GM12864 (cell line): Measurements from ENCODE around the gene ADH4.
"Not testable (repeated sequence)": the region's sequence is repeated elsewhere in the genome, so short reads cannot be mapped to it uniquely, and the experiment has no call there.

Experiments
- DNase-seq: peaks from one replicate; pipeline ENCODE4 v3.0.0-alpha.2; 2011; ENCODE audit warnings: low read depth
- H3K4me3 ChIP-seq: 2 replicates; pipeline ENCODE4 v1.5.1; 2011; ENCODE audit warnings: mild to moderate bottlenecking, low read depth, low read length, control low read depth
- CTCF ChIP-seq: IDR thresholded peaks from 2 replicates; pipeline ENCODE4 v1.5.1; 2011; ENCODE audit warnings: low read depth, mild to moderate bottlenecking, moderate library complexity, low read length, control low read depth, inconsistent platforms; ENCODE audit errors: missing control alignments

ADH4 gene

GRCh38 chr4:99082192-99082591 is 61.9 kb downstream of the ADH4 start:
- TF ChIP-seq CTCF = no peak
- DNase-seq = no peak
- no peak overlapping the region for H3K4me3 ChIP-seq

- not testable (repeated sequence) for H3K4me3 ChIP-seq, DNase-seq
Observed at GRCh38 chr4:99080869-99081268, 63.2 kb downstream of the ADH4 start.

- no peak for TF ChIP-seq CTCF
- DNase-seq = no peak
- no peak overlapping the region for H3K4me3 ChIP-seq
Observed at GRCh38 chr4:99079625-99080295, 64.3 kb downstream of the ADH4 start.

GRCh38 chr4:99078931-99079624 is 65.0 kb downstream of the ADH4 start:
- no peak overlapping the region for H3K4me3 ChIP-seq
- TF ChIP-seq CTCF = no peak
- DNase-seq = no peak

- no peak for TF ChIP-seq CTCF
- no peak for DNase-seq
- no peak overlapping the region for H3K4me3 ChIP-seq
Observed at GRCh38 chr4:99078336-99078735, 65.8 kb downstream of the ADH4 start.

GRCh38 chr4:99077177-99077576 is 66.9 kb downstream of the ADH4 start:
- DNase-seq = no peak
- no peak for TF ChIP-seq CTCF
- no peak overlapping the region for H3K4me3 ChIP-seq

GRCh38 chr4:99076292-99076976 is 67.7 kb downstream of the ADH4 start:
- TF ChIP-seq CTCF = no peak
- no peak for DNase-seq
- no peak overlapping the region for H3K4me3 ChIP-seq
